Mesenchymal stem cell (in vitro differentiated cells and primary cell): Measurements from ENCODE around the gene IL1RAPL1.

Source experiments
- DNase-seq: peaks from one replicate; pipeline ENCODE4 v3.0.0-alpha.2; 2013
- H2AFZ ChIP-seq: one replicate; pipeline ENCODE4 v1.6.1; 2013; ENCODE audit warnings: low read depth, mild to moderate bottlenecking, control low read depth, inconsistent platforms, low read length, moderate library complexity
- H2AK5ac ChIP-seq: 2 replicates; pipeline ENCODE4 v1.6.1; 2013; ENCODE audit warnings: low read length, moderate library complexity, mild to moderate bottlenecking, inconsistent platforms; ENCODE audit not compliant: severe bottlenecking
- H2BK120ac ChIP-seq: one replicate; pipeline ENCODE4 v1.6.1; 2013; ENCODE audit warnings: low read depth, mild to moderate bottlenecking, inconsistent platforms, low read length, moderate library complexity
- H2BK12ac ChIP-seq, 2 experiments: one replicate each; pipeline ENCODE4 v1.6.1; 2013; ENCODE audit warnings: inconsistent platforms in 2 of 2, low read length in 2 of 2, mild to moderate bottlenecking in 2 of 2, moderate library complexity in 2 of 2, control low read depth in 1 of 2
- H2BK15ac ChIP-seq: one replicate; pipeline ENCODE4 v1.6.1; 2013; ENCODE audit warnings: mild to moderate bottlenecking, low read depth, inconsistent platforms; ENCODE audit not compliant: poor library complexity, severe bottlenecking
- H2BK5ac ChIP-seq: 2 replicates; pipeline ENCODE4 v1.6.1; 2013; ENCODE audit warnings: low read depth, mild to moderate bottlenecking, low read length, control low read depth, inconsistent platforms; ENCODE audit not compliant: poor library complexity, severe bottlenecking
- H3K14ac ChIP-seq, 2 experiments: one replicate each; pipeline ENCODE4 v1.6.1; 2013; ENCODE audit warnings: inconsistent platforms in 2 of 2, low read length in 2 of 2, control low read depth in 1 of 2, mild to moderate bottlenecking in 1 of 2, moderate library complexity in 1 of 2
- H3K18ac ChIP-seq, 2 experiments: one replicate each; pipeline ENCODE4 v1.6.1; 2013; ENCODE audit warnings: inconsistent platforms in 2 of 2, low read length in 2 of 2, control low read depth in 1 of 2, low read depth in 1 of 2, mild to moderate bottlenecking in 1 of 2
- H3K23ac ChIP-seq, 2 experiments: one replicate each; pipeline ENCODE4 v1.6.1; 2013; ENCODE audit warnings: inconsistent platforms in 2 of 2, low read length in 2 of 2, mild to moderate bottlenecking in 2 of 2, moderate library complexity in 2 of 2, control low read depth in 1 of 2
- H3K27ac ChIP-seq: 2 replicates; pipeline ENCODE4 v1.5.1; 2013; ENCODE audit warnings: mild to moderate bottlenecking, moderate library complexity, low read length, control low read depth, inconsistent platforms; ENCODE audit not compliant: poor library complexity, severe bottlenecking
- H3K27me3 ChIP-seq, 2 experiments: 2 replicates each; pipeline versions ENCODE4 v1.6.1 to v1.7.0; 2013; ENCODE audit warnings: low read length in 2 of 2, mild to moderate bottlenecking in 2 of 2, moderate library complexity in 2 of 2, control low read depth in 1 of 2, inconsistent platforms in 1 of 2; ENCODE audit not compliant: control insufficient read depth in 1 of 2, insufficient read depth in 1 of 2
- H3K36me3 ChIP-seq, 2 experiments: 2 replicates each; pipeline versions ENCODE4 v1.6.1 to v1.7.0; 2013; ENCODE audit warnings: low read length in 2 of 2, control low read depth in 1 of 2, inconsistent platforms in 1 of 2, low read depth in 1 of 2, mild to moderate bottlenecking in 1 of 2; ENCODE audit not compliant: insufficient read depth in 2 of 2, control insufficient read depth in 1 of 2
- H3K4ac ChIP-seq, 2 experiments: one replicate each; pipeline ENCODE4 v1.6.1; 2013; ENCODE audit warnings: inconsistent platforms in 2 of 2, low read length in 2 of 2, mild to moderate bottlenecking in 2 of 2, moderate library complexity in 2 of 2, control low read depth in 1 of 2, low read depth in 1 of 2
- H3K4me1 ChIP-seq: 2 replicates; pipeline ENCODE4 v1.6.1; 2013; ENCODE audit warnings: low read depth, low read length, control low read depth; ENCODE audit not compliant: control insufficient read depth, insufficient read depth
- H3K4me2 ChIP-seq: 2 replicates; pipeline ENCODE4 v1.6.1; 2013; ENCODE audit warnings: low read length, mild to moderate bottlenecking, inconsistent platforms; ENCODE audit not compliant: poor library complexity, severe bottlenecking
- H3K4me3 ChIP-seq, 2 experiments: 2 replicates each; pipeline versions ENCODE4 v1.5.1 to v1.7.0; 2013; ENCODE audit warnings: low read length in 2 of 2, mild to moderate bottlenecking in 2 of 2, control low read depth in 1 of 2, low read depth in 1 of 2; ENCODE audit not compliant: insufficient read depth in 1 of 2
- H3K79me1 ChIP-seq: replicated peaks from 2 replicates; pipeline ENCODE4 v1.6.1; 2013; ENCODE audit warnings: mild to moderate bottlenecking, control low read depth, low read length, inconsistent platforms; ENCODE audit not compliant: poor library complexity, severe bottlenecking
- H3K9ac ChIP-seq: 2 replicates; pipeline ENCODE4 v1.7.0; 2013; ENCODE audit warnings: mild to moderate bottlenecking, low read length, moderate library complexity
- H3K9me3 ChIP-seq: 2 replicates; pipeline ENCODE4 v1.7.0; 2013; ENCODE audit warnings: mild to moderate bottlenecking, low read length; ENCODE audit not compliant: control insufficient read depth
- H4K8ac ChIP-seq: one replicate; pipeline ENCODE4 v1.6.1; 2013; ENCODE audit warnings: inconsistent platforms, mild to moderate bottlenecking, low read length, moderate library complexity
- H4K91ac ChIP-seq: one replicate; pipeline ENCODE4 v1.6.1; 2013; ENCODE audit warnings: mild to moderate bottlenecking, low read length, inconsistent platforms
- WGBS: methylation state at CpG from one replicate; pipeline ENCODE4 v1.1.7; 2013; ENCODE audit warnings: mixed read lengths; 5-methylcytosine and 5-hydroxymethylcytosine counted together

IL1RAPL1 gene

DNA sequence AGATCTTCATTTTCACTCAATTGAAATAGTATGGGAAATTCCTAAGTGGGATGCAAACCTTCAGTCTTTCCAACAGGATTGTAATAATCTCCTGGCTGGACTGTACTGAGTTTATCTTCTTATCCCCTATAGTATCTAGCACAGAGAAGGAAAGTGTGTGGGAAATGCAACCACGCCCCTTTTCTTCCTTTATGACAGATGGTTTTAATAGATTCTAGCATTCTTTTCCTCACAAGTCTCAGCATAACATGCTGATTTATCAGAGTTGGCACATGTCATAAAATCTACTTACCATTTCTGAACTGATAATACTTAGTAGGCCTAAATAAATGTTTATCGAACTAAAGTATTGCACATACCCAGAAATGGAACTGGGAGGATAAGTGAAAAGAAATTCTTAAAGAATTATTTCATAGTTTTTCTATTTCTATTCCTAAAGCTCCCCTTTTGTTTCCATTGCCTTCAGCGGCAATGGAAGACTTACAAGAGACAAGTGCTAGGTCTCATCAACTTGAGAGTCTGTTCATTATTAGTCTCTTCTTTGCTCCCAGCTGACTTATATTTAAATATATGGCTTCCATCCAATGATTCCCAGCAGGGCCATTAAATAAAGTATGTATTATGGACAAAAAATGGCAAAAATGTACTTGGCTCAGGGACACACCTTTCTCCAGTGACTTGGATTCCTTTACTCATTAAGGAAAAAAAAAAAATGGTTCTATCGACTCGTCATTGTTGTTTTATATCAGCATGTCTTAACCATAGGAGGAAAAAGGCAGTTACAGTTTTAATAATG is 484.5 kb downstream of the IL1RAPL1 start:
- Histone ChIP-seq H3K27ac (no peak overlapping the region), H3K79me1 (no peaks in the 10 kb centered on the region), H2BK15ac (no peak overlapping the region), H3K36me3 (no peaks in the 10 kb centered on the region), H2BK120ac (no peak overlapping the region), H3K9me3 (no peaks in the 10 kb centered on the region), H2AFZ (no peak overlapping the region), H3K18ac (no peak overlapping the region), H2AK5ac (no peak overlapping the region), H3K9ac (no peak overlapping the region), H4K91ac (no peak overlapping the region), H2BK5ac (no peak overlapping the region), H3K14ac (no peak overlapping the region), H3K4me1 (no peaks in the 10 kb centered on the region), H2BK12ac (no peak overlapping the region), H4K8ac (no peak overlapping the region), H3K4me2 (no peak overlapping the region), H3K4me3 (no peak overlapping the region), H3K23ac (no peak overlapping the region), H3K4ac (no peak overlapping the region), H3K27me3 (no peaks in the 10 kb centered on the region)
- 100% methylated on average over 1 of the region's 5 CpGs for WGBS
- DNase-seq = no peak

DNA sequence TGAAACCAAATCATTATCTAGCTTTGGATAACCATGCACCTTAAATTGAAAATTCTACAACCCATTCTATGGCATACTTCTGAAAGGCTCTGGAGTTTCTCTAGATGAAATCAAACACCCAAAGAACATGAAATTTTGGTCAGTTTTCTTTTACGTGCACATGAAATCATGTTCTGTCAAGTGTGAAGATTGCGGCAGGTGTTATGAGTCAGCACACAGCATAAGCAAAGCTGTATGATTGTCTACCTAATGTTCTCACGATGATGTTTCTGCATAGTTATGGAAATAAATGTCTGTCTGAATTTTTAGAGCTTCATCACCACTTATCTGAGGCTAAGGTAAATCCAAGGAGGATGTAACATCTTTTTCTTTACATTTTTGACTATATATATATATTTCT is 495.3 kb downstream of the IL1RAPL1 start:
- Histone ChIP-seq H2BK120ac (no peak overlapping the region), H3K18ac (no peak overlapping the region), H3K27ac (no peak overlapping the region), H2BK15ac (no peak overlapping the region), H3K4ac (no peak overlapping the region), H2AK5ac (no peak overlapping the region), H3K4me2 (no peak overlapping the region), H3K4me3 (no peak overlapping the region), H3K4me1 (no peaks in the 10 kb centered on the region), H2AFZ (no peak overlapping the region), H4K8ac (no peak overlapping the region), H2BK5ac (no peak overlapping the region), H3K27me3 (no peaks in the 10 kb centered on the region), H3K14ac (no peak overlapping the region), H3K79me1 (no peaks in the 10 kb centered on the region), H4K91ac (no peak overlapping the region), H3K9me3 (no peaks in the 10 kb centered on the region), H3K23ac (no peak overlapping the region), H3K9ac (no peak overlapping the region), H2BK12ac (no peak overlapping the region), H3K36me3 (no peaks in the 10 kb centered on the region)
- no peak for DNase-seq
- WGBS = 100% methylated on average over 2 of the region's 3 CpGs

DNA sequence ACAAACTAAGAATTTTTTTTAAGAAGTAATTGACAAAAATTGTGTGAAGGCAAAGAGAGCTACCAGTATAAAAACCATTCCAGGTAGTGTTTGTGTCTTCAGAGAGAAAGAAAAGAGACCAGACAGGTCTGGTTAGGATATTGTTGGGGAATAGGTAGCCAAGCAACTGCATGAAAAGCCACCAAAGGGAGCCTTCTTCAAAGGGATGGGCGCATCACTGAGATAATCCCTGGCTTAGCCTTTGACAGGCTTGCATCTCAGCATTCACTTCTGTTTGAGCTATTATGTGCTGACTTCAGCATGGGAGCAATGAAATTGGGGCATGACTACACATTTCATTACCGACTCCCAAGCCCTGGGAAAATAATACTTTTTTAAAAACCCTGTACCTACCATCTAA is 496.6 kb downstream of the IL1RAPL1 start:
- no peak overlapping the region for H4K91ac ChIP-seq
- no peak overlapping the region for H3K14ac ChIP-seq
- H2AK5ac ChIP-seq = no peak overlapping the region
- no peak overlapping the region for H3K9ac ChIP-seq
- no peak overlapping the region for H2AFZ ChIP-seq
- H2BK120ac ChIP-seq = no peak overlapping the region
- no peak overlapping the region for H3K23ac ChIP-seq
- H3K79me1 ChIP-seq = no peaks in the 10 kb centered on the region
- H2BK12ac ChIP-seq = no peak overlapping the region
- no peak overlapping the region for H3K18ac ChIP-seq
- WGBS = 100% methylated on average over 1 of the region's 2 CpGs
- no peak overlapping the region for H4K8ac ChIP-seq
- no peak overlapping the region for H2BK15ac ChIP-seq
- H3K4me1 ChIP-seq = no peaks in the 10 kb centered on the region
- no peak for DNase-seq
- H3K9me3 ChIP-seq = no peaks in the 10 kb centered on the region
- H3K4me3 ChIP-seq = no peak overlapping the region
- no peaks in the 10 kb centered on the region for H3K36me3 ChIP-seq
- no peak overlapping the region for H2BK5ac ChIP-seq
- H3K4me2 ChIP-seq = no peak overlapping the region
- H3K4ac ChIP-seq = no peak overlapping the region
- H3K27me3 ChIP-seq = no peaks in the 10 kb centered on the region
- H3K27ac ChIP-seq = no peak overlapping the region

DNA sequence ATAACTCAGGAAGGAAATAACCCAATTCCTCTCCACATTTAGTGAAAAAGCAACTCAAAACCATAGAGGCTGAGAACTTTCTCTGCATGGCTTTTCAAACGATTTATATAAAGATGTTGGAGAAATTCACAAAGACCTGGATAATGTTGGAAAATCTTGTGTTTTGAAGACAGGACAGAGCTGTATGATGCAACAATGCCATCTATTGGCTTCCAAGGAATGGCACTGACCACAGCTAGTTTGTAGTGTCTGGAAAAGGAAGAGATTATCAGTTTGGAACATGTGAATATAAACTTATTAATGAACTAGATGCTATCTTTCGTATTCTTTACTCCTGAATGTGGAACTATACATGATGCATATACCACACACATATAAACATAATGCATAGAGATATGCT is 503.6 kb downstream of the IL1RAPL1 start:
- Histone ChIP-seq H2BK15ac (no peak overlapping the region), H3K18ac (no peak overlapping the region), H3K14ac (no peak overlapping the region), H2BK120ac (no peak overlapping the region), H3K4me2 (no peak overlapping the region), H3K9me3 (no peaks in the 10 kb centered on the region), H2BK5ac (no peak overlapping the region), H3K9ac (no peak overlapping the region), H3K27ac (no peak overlapping the region), H3K27me3 (no peaks in the 10 kb centered on the region), H4K91ac (no peak overlapping the region), H3K4ac (no peak overlapping the region), H2AK5ac (no peak overlapping the region), H3K4me3 (no peak overlapping the region), H4K8ac (no peak overlapping the region), H3K23ac (no peak overlapping the region), H2BK12ac (no peak overlapping the region), H3K4me1 (no peaks in the 10 kb centered on the region), H2AFZ (no peak overlapping the region), H3K79me1 (no peaks in the 10 kb centered on the region), H3K36me3 (no peaks in the 10 kb centered on the region)
- peak; percentile 16 for DNase-seq
- 38% methylated on average over 1 of the region's 2 CpGs for WGBS
